Measurements from ENCODE around the gene AXIN1.
"Not testable (repeated sequence)": the region's sequence is repeated elsewhere in the genome, so short reads cannot be mapped to it uniquely, and the experiment has no call there.

The AXIN1 gene

GRCh38 chr16:263182-263774 lies 89.2 kb downstream of the AXIN1 start:
- no peak for DNase-seq

- DNase-seq = no peak
Measured at GRCh38 chr16:262121-262745, 90.3 kb downstream of the AXIN1 start.

- no peak for DNase-seq
Measured at GRCh38 chr16:261031-261691, 91.4 kb downstream of the AXIN1 start.

- DNase-seq = no peak
Measured at GRCh38 chr16:260326-260725, 92.2 kb downstream of the AXIN1 start.

GRCh38 chr16:259814-260253 lies 92.7 kb downstream of the AXIN1 start:
- no peak for DNase-seq

- DNase-seq = no peak
Measured at GRCh38 chr16:259226-259625, 93.3 kb downstream of the AXIN1 start.

- DNase-seq = not testable (repeated sequence)
Measured at GRCh38 chr16:258091-258490, 94.4 kb downstream of the AXIN1 start.

GRCh38 chr16:255183-255582 lies 97.3 kb downstream of the AXIN1 start:
- DNase-seq = no peak

- DNase-seq = no peak
Measured at GRCh38 chr16:254461-254860, 98.1 kb downstream of the AXIN1 start.

GRCh38 chr16:253833-254232 lies 98.7 kb downstream of the AXIN1 start:
- DNase-seq = no peak

- DNase-seq = no peak
Measured at GRCh38 chr16:252366-253337, 99.9 kb downstream of the AXIN1 start.

- no peak for DNase-seq
Measured at GRCh38 chr16:249431-249830, 103.1 kb downstream of the AXIN1 start.

- DNase-seq = no peak
Measured at GRCh38 chr16:247027-247426, 105.5 kb downstream of the AXIN1 start.

- no peak for DNase-seq
Measured at GRCh38 chr16:245105-245504, 107.4 kb downstream of the AXIN1 start.

GRCh38 chr16:243348-243747 lies 109.2 kb downstream of the AXIN1 start:
- DNase-seq = no peak

GRCh38 chr16:242281-242680 lies 110.2 kb downstream of the AXIN1 start:
- no peak for DNase-seq

GRCh38 chr16:240559-240958 lies 112.0 kb downstream of the AXIN1 start:
- no peak for DNase-seq

GRCh38 chr16:239948-240277 lies 112.6 kb downstream of the AXIN1 start:
- no peak for DNase-seq
